GM13977 (cell line): ENCODE measurements around the gene INF2.

ENCODE experiments used
- DNase-seq: peaks from one replicate; pipeline ENCODE4 v3.0.0; 2012; ENCODE audit warnings: low spot score
- CTCF ChIP-seq: IDR thresholded peaks from 2 replicates; pipeline ENCODE4 v1.5.1; 2012; ENCODE audit warnings: mild to moderate bottlenecking, control low read depth; ENCODE audit not compliant: insufficient read depth; ENCODE audit errors: extremely low read depth, missing control alignments
- in situ Hi-C: fragments of 300-500 bp; cut with MboI; formaldehyde crosslinking; loops from one replicate; pipeline ENCODE4 v1.12.0; 2022; ENCODE audit warnings: low sequenced_read_pairs, low pct_unique_long_range_greater_than_20kb, mixed read lengths, inconsistent platforms; ENCODE audit not compliant: unreplicated experiment

The INF2 gene

GRCh38 chr14:104753528-104754212 lies 64.3 kb downstream of the INF2 start:
- in situ Hi-C loops = loop anchor here (25.0 kb wide), 1 partner anchor 284 kb away; no protein-coding TSS in a partner anchor
- no peak for DNase-seq
- TF ChIP-seq CTCF = no peak

GRCh38 chr14:104754213-104754851 lies 64.9 kb downstream of the INF2 start:
- no peak for TF ChIP-seq CTCF
- DNase-seq = no peak
- in situ Hi-C loops = loop anchor here (25.0 kb wide), 1 partner anchor 283 kb away; no protein-coding TSS in a partner anchor

- DNase-seq = no peak
- no peak for TF ChIP-seq CTCF
- in situ Hi-C loops = loop anchor here (25.0 kb wide), 1 partner anchor 282 kb away; no protein-coding TSS in a partner anchor
Observed at GRCh38 chr14:104755621-104756020, 66.2 kb downstream of the INF2 start.

GRCh38 chr14:104756477-104757237 lies 67.2 kb downstream of the INF2 start:
- no peak for DNase-seq
- no peak for TF ChIP-seq CTCF
- in situ Hi-C loops = loop anchor here (25.0 kb wide), 1 partner anchor 281 kb away; no protein-coding TSS in a partner anchor

- TF ChIP-seq CTCF = no peak
- in situ Hi-C loops = loop anchor here (25.0 kb wide), 1 partner anchor 280 kb away; no protein-coding TSS in a partner anchor
- no peak for DNase-seq
Observed at GRCh38 chr14:104757238-104757585, 67.8 kb downstream of the INF2 start.

- TF ChIP-seq CTCF = no peak
- in situ Hi-C loops = loop anchor here (25.0 kb wide), 1 partner anchor 279 kb away; no protein-coding TSS in a partner anchor
- no peak for DNase-seq
Observed at GRCh38 chr14:104757681-104758392, 68.4 kb downstream of the INF2 start.
